Bone marrow (tissue), 2 donors: ENCODE data around the gene PPP1R27.

Experiments used
- DNase-seq, 2 donors: peaks; one replicate each; lab custom pipeline; 2025; lab: John Stamatoyannopoulos, UW

Gene PPP1R27, protein sequence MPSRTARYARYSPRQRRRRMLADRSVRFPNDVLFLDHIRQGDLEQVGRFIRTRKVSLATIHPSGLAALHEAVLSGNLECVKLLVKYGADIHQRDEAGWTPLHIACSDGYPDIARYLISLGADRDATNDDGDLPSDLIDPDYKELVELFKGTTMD

DNA sequence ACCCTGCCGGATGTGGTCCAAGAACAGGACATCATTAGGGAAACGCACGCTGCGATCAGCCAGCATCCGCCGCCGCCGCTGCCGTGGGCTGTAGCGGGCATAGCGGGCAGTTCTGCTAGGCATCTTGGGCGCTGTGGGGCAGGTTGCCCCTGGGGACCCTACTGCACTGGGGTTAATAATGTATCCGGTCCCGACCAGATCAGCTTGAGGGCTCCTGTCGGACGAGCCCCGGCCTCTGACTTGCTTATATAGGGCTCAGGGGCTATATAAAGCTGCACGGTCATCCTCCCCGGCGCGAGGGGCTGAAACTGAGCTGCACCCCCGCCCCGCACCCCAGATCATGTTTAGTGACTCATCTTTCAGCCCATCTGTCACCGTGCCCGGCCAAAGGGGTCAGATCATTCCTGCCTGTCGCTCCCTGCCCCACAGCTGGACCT, at the start of gene PPP1R27:
TSS of gene PPP1R27 (minus strand) at position 220 of the 437 bp plus-strand sequence. CDS start at position 123, 97 bp downstream.
- no peak for DNase-seq

DNA sequence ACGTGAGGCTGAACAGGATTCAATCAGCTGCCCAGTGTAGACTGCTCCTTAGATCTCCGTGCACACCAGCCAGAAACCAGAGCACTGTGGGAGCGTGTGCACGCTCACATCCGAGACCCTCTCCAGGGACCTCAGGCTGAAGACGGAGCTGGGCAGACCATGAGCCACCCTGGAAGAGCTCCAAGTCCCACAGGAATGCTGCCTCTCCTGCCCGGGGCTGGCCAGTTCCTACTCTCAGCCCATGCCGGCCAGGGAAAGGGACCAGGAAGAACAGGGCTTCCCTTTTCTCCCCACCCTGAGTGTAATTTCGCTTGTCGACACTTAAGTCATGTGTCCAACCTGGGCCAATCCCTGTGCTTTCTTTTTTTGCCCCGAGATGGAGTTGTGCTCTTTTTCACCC, 49.7 kb upstream of the PPP1R27 start:
- DNase-seq, result no peak

DNA sequence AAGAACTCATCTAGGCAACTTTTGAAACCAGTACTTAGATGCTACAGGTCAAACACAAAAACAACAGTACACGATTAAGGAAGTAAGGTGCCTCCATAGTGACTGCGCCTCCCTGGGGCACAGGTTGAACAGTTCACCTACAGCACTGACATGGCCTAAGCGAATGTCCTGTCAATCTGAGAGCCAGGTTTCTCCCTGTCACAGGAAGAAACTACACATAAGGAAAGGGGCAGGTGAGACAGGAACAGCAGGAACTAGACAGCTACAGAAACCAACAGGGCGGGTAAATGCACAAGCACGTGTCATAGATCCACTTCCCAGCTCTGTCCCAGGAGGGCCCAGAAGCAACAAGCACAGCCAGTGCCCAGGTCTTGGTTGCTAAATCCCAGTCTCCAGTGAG, 44.3 kb upstream of the PPP1R27 start:
- DNase-seq, result no peak

DNA sequence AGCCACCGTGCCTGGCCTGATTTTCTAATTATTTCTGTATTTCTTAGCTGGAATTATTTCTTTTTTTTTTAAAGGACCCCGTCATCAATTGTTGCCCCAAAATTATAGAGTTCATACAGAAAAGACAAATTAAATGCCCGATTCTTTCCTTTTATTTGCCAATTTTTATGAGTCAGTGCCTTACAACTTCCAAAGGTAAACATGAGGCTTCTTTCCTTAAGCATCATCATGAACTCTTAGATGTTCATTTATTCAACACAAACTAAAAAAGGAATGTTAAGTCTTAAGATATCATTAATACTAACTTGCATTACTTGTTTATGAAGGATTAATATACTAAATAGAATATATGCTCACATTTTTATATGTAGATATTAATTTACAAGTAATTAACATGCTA, 43.4 kb upstream of the PPP1R27 start:
- no peak for DNase-seq

DNA sequence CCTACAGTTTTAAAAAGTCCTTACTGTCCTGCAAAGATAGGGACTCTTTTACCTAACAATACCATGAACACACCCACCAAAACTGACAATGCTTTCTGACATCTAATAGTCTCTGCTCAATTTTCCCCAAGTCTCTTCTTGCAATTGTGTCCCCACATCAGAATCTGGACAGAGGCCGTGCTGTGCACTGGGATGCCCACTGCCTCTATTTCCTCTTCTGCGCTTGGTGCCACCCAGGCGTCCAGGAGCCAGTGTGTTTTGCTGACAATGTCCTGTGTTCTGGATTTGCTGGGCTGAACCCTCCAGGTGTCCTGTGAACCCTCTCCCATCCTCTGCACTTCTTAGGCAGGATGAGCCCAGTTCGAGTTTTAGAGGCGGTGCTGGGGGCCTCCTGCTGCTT, 42.7 kb upstream of the PPP1R27 start:
- no peak for DNase-seq

DNA sequence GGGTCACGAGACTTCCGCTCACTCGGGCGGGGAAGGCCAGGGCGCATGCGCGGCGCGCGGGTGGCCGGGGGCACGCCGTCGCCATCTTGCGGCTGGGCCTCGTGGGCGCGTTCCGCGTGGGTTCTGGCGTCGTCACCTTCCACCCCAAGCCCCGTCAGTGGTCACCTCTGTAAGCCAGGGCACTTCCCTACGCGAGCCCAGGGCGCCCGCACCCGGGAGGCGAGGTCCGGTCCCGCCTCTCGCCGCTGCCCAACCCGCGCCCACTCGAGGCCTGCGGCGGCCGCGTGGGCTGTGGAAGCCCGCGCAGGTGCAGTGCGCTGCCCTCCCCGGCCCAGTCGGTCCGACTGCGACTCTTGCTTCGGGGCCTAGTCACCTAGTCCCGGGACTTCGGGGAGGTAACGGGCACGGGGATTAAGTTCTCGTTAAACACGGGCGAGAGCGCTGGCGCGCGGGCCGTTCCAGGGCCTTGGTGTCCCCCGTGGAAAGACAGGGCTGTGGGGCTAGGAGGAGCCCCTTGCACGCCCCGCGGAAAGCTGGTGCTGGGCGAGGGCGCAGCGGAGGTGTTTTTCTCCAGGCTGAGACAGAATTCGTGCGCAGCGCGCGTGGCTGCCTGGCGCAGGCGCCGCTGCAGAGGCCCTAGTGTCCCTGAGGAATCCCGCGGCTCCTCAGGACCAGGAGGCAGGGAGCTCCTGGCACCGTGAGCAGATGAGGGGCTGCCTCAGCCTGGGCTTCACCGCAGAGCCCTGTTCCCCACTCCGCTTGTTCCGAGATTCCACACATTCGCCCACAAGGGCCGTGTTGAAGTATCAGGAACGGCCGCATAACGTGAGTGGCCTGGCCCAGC, 36.8 kb upstream of the PPP1R27 start:
- DNase-seq, result peak; percentile 54 to 88

DNA sequence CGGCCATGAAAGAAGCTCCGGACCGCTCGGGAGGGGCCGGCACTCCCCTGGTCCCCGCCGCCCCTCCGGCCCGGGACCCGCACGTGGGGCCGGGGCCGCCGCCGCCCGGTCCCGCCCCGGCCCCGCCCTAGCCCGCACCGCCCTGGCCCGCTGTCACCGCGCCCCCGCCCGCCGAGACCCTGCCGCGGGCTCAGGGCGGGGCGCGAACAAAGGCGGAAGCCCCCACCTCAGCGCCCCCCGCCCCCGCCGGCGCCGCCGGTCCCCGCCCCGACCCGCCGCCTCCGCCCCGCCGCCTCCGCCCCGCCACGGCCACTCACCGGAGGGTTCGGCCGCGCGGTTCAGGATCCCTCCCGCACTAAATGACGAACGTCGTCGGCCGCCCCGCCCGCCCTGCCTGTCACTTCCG, 36.1 kb upstream of the PPP1R27 start, which contains the start of gene ARHGDIA:
TSS of gene ARHGDIA (minus strand) at position 357 of the 406 bp plus-strand sequence. CDS start 1,407 bp downstream, outside the sequence.
- DNase-seq, result no peak

DNA sequence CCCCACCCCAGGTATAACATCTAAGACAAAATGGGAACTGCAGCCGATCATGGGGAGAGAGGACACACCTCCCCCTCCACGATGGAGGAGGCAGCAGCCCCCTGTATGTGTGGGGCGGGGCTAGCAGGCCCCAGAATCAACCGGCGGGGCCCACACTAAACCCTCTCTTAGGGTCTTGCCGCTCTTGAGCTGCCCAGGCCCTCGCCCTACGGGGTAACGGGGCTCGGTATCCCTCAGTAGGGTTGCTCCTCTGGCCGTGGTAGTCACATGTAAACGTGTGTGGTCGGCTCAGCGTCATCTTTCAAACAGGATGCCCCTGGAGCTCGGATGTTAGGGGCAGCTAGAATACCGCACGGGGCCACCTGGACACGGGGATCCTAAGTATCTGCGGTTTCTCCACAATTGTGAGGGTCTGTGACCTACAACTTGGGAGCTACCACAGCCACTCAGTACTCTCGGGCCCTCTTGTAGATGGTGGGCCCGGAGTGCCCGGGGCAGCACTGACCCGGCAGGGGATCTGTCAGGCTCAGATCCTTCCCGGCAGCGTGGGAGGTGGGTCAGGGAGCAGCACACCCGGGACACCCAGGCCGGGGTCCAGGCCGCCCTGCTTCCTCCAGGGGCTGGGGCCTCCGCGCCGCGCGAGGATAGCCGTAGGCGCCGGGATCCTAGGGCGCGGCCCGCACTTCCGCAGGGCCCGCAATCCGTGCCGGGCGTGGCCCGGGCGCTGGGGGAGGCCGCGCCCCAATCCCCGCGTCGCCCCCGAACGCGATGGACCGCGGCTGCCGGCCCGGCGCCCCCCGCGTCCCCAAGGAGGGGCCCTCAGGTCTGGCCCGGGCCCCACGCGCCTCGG, 35.5 kb upstream of the PPP1R27 start:
- DNase-seq, result peak in 1 of 2 donors; percentile 26

DNA sequence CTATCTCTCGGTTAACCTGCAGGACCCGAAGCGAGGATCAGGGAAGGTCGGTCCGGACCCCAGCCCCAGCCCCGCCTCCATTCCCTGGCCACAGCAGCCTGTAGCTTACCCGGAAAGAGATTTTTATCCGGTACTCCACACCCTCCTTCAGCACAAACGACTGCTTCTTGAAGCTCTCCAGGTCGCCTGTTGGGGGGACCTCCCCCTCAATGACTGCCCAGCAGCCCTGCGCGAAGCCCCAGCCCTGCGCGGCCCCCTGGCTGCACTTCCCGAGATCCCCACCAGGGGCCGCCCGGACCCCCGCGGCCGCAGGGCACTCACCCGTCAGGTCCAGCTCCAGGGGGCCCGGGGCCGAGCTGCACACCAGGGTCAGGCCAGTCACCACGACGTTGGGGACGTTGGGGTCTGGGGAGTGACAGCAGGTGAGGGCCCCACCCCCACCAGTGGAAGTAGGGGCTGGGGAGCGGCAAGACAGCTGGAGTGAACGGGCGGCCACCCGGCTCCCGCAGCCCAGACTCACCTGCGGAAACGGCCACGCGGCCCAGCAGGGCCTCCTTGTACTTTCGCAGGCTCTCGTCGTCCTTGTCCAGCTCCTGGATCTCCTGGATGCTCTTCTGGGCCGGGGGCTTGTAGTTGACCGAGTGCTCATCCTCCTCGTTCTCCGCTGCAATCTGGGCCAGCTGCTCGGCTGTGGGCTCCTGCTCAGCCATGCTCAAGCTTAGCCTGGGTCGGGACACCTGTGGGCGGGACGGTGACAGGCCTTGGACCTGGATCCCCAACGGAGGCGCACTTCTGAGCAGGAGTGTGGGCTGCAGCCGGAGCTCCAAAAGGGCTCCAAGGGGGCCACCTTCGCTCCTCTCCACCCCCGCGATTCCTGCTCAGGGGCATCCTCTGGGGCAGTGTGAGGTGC, 34.6 kb upstream of the PPP1R27 start:
- peak in 1 of 2 donors; percentile 12 for DNase-seq

DNA sequence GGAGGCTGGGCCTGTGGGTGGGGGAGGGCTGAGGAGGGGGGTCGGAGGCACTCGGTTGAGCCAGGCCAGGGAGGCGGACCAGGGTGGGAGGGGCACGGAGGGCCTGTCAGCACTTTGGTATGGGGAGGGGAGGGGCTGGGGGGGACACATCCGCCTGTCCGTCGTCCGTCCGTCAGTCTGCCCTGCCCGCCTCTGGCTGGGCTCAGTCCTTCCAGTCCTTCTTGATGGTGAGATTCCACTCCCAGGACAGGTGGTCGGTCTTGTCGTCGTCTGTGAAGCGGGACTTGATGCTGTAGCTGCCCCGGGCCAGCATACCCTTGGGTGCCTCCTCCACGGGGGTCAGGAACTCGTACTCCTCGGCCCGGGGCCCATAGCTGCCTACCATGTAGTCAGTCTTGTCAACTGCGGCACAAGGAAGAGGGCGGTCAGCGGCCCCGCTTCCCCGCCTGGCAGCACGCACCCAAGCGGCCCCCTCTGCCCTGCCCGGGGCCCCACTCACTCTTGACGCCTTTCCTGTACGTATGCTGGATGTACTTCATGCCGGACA, 33.9 kb upstream of the PPP1R27 start:
- DNase-seq, result no peak

DNA sequence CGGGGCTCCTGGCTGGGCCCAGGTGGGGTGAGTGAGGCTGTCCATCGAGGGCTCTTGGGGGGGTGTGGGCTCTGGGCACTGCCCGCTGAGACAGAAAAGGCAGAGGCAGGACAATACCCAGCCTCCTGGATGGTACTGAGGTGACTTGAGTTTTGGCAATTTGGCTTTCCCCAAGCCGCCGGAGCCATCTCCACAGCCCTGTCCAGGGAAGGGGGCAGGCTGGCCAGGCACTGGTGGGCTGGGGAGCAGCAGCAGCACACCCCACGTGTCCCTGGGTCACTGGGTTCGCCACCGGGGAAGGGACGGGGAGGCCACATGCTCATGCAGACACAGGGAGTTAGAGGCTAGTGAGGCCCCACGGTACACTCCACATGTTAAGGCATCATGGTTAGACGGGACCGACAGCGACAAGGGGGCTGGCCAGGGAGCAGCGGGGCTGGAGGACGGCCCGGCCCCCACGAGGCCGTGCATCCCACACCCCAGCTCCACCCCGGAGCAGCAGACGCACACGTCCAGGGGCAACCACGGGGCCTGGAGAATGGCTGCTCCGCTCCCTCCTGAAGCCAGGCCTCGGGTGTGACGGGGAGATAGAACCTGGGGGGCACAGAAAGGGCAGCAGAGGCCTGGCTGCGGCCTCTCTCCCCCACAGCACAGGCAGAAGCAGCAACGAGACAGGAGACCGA, 33.3 kb upstream of the PPP1R27 start:
- DNase-seq, result no peak

DNA sequence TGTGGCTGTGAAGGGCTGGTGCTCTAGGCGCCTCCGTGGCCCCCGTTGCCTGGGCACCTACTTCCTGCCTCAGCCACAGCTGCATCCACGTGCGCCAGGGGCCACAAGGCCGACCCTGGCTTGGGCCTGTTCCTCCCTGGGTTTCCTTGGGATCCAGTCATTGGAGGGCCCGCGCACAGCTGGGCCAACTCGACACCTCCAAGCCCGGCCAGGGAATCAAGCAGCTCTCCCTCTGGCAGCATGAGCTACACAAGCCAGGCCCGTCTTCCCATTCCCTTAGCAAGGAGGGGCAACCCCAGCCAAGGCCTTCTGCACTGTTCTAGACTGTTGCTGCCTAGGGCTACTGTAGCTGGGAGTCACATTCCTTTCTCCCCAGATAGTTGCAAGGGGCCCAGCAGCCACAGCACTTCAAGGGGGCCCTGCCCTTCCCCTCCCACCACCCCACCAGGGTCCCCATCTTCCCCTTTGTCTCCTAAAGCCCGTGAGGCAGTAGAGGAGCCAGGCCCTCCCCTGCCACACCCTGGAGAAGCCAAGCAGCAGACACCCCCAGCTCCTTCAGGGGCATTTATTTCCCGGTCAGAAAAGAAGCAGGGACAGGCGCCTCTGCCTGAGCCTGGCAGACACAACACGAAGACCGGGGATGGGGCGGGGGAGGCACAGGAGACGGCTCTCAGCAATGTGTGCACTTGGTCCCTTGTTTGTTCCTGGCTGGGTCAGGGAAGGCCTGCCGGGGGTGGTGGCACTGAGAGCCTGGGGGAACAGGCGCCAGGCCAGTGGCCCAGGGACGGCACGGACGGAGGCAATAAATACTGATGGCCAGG, 32.5 kb upstream of the PPP1R27 start:
- DNase-seq, result no peak

DNA sequence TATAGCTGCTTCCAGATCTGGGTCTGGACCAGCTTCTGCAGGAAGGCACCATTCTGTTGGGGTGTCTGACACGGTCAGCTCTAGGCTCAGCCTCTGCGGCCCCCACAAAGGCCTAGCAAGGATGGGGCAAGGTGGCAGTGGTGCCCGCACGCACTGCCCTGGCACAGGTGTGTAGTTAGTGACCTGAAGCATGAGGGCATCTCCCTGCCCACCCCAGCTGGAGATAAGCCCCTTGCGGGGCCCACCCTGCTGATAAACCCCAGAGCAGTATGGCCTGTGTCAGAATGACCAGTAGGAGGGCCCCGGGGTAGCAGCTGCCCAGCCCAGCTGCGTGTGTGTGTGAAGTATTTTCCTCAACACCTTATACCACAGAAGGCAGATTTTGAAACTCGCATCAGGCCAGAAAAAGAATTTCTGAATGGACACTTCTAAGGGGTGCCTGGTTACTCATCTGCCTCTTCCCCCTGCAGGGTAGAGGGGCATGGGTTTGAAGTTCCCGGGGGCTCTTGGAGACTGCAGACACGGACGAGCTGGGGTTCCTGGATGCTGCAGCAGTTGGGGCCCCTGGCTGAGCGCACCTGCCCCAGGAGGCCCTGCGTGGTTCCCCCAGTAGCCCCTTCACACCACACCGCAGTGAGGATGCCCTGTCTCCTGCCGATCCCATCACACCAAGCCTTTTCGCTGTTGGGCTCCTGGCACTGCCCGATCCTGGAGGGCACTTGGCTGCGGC, 31.8 kb upstream of the PPP1R27 start:
- DNase-seq, result no peak

DNA sequence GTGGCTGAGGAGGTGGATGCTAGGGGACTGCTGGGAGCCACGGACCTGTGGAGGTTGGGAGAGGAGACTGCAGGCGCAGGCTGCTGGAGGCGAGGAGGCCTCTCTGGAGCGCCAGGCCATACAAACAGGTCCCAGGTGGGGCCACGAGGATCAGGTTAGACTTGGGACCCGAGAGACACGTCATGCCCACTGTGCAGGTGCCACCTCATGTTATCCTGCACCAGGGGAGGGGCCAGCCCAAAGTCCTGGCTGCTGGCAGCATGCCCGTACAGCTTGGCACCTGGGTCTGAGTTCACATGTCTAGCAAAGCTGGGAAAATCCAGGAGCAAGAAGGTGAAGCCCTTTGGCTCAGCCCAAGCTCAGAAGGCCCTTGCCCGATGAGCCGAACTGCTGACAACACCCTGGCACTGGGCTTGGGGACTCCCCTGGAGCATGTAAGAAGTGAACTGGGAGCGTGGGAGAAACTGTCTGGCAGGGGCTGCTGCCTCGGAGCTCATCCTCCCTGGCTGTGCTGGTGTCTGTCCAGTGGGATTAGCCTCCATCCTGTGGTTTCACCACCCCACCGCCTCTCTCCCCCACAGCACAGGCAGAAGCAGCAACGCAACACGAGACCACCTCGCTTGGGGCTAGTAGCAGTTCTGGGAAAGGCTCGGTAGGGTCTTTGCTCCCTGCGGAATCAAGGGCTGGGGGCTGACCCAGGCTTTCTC, 31.0 kb upstream of the PPP1R27 start:
- no peak for DNase-seq

DNA sequence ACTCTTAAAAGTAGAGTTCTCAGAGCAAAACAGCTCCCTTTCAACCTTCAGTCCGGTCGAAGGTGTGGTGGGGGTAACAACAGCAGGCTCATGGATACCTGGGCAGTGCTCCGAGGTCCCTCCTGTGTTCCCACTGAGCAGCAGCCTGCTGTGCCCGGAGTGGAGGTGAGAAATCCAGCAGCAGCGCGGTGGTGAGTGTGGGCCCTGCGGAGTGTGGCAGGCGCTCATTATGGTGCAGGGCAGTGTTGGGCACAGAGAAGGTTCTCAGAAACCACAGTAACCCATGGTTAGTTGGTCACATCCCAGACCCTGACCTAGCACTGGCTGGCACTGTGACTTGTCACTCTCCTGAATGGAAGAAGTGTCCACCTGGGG, 30.5 kb upstream of the PPP1R27 start:
- no peak for DNase-seq

DNA sequence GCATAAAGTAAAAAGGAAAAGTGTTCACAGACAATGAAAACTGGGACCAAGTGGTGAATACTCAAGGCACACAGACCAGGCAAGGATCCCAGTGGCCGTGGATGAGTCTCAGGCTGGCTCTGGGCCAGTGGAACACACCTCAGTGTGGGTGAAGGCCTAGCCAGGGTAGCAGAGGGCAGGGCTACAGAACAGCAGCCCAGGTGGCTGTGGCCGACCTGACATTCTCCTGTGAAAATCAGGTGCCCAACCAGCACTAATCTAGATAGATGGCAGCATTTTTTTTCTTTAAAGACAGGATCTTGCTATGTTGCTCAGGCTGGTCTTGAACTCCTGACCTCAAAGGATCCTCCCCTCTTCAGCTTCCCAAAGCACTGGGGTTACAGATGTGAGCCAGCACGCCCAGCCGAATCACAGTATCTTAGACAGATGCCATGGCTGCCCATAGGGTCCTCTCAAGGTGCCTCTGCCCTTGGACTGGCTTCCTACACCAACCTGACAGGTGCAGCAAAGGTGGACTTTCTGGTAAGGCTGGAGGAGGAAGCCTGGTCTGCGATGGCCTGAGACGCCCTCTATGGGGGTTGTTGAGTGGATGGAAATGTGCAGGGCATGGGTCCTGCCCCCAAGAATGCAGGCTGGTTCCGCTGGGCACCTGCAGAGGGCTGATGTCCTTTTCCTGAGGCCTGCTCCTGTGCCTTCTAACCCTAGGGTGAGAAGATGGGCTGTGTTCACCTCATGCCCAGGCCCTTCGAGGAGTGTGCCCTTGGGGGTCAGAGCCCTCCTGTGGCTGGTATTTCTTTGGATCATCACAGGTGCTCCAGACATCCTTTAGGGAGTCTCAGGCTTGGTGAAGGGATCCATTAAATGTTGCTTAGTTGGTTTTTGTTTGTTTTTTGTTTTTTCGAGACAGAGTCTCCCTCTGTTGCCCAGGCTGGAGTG, 29.3 kb upstream of the PPP1R27 start:
- DNase-seq, result no peak

DNA sequence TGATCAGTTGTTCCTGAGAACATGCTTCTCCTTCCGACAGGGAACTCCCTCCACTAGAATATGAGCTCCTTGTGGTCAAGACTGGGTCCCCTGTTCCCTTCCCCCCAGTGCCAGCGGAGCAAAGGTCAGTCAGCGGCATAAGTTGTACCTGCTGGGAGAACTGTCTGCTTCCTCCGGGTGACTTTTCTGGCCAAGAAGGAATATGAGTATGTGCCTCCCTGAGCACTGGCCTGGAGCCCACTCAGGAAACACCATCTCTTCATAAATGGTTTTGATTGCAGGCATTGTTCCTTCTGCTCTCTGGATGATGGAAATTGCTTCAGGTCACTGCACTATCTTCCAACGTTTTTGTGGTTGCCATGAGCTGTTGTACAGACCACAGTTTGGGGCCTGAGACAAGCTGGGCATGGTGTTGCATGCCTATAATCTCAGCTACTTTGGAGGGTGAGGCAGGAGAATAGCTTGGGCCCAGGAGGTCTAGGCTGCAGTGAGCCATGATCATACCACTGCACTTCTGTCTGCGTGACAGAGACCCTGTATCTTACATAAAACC, 28.3 kb upstream of the PPP1R27 start:
- no peak for DNase-seq
